HG02610 (cell line): ENCODE data around the gene ANKMY2.
"Not testable (repeated sequence)": the region's sequence is repeated elsewhere in the genome, so short reads cannot be mapped to it uniquely, and the experiment has no call there.

Experiments
- ATAC-seq: cut with Tn5 transposase; IDR thresholded peaks from one replicate; pipeline ENCODE4 v1.9.1; 2021; ENCODE audit warnings: mild to moderate bottlenecking, moderate library complexity; ENCODE audit not compliant: unreplicated experiment

ANKMY2 gene

DNA sequence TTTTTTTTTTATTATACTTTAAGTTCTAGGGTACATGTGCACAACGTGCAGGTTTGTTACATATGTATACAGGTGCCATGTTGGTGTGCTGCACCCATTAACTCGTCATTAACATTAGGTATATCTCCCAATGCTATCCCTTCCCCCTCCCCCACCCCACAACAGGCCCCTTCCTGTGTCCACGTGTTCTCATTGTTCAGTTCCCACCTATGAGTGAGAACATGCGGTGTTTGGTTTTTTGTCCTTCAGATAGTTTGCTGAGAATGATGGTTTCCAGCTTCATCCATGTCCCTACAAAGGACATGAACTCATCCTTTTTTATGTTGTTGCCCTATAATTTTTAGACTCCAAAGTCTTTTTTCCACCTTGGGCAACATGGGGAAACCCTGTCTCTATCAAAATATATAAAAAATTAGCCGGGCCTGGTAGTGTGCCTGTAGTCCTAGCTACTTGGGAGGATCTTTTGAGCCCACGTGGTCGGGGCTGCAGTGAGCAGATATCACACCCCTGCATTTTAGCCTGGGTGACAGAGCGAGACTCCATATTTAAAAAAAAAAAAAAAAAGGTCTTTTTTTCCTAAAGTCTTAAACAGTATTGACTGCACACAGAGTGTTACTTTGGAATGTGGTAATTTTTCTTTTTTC lies 14.4 kb upstream of the ANKMY2 start:
- not testable (repeated sequence) for ATAC-seq

DNA sequence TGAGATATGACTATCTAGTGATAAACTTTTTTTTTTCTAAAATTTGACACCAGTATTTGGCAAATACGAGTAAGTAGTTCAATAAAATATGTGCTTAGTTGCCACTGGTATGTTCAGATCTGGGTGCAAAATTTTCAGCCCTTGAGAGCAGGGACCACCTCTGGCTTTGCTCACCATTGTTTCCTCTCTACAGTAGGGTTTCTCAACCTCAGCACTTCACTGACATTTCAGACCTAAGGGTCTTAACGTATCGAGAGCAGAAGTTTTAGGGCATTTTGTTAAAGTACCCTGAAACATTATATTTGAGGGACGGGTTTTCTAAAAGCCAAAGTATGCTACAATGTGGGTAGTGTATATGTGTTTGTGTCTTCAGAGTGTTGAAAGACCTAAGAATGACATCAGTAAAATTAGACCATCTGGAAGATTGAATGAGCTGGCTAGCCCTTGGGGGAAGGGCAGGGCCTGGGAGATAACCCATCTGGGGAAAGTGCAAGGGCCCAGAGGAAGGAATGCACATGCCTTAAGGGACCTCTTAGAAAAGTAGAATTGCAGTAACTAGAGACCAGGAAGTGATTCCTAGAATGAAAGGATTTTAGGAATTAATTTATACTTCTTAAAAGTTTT lies 12.2 kb upstream of the ANKMY2 start:
- ATAC-seq, result no peak

DNA sequence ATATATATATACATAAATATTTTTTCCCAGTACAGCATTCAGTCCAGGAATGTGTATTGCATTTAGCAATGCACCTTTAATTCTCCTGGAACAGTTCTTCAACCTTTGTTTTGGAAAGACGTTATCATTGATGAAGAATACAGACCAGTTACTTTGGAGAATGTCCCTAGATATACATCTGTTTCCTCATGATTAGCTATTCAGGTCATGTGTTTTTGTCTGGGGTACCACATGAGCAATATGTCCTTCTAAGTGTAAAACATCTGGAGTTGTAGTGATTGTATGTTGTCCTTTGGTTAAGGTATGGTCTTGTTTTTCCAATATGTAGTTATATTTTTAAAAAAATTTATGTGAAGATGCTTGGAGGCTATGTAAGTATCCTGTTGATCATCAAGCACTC lies 10.6 kb upstream of the ANKMY2 start:
- no peak for ATAC-seq

DNA sequence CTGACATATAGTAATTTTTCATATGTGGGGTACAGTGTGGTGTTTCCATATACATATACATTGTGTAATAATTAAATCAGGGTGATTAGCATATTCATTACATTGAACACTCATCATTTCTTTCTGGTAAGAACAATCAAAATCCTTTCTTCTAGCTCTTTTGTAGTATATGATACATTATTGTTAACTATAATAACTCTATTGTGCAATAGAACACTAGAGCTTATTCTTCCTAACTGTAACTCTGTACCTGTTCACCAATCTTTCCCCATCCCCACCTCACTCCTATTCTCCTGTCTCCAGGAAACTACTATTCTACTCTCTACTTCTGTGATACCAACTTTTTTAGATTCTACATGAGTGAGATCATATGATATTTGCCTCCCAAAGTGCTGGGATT lies 9.8 kb upstream of the ANKMY2 start:
- ATAC-seq, result no peak

DNA sequence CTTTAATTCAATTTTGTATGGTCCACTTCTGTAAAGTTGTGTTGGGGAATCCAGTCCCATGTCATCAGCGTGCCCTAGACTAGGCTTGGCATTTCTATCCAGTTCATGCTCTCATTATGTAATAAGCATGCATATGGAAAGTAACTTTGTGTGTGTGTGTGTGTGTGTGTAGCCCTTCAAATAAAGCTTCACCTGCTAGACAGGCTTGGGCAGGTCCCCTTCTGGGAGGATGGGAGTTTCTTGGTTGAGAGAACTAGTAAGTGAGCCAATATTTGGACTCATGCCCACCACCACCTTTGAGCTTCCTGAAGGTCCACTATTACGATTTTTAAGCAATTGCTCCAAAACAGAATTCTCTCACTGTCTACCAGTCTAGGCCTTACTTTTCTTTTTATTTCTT lies 7.3 kb upstream of the ANKMY2 start:
- ATAC-seq, result no peak

DNA sequence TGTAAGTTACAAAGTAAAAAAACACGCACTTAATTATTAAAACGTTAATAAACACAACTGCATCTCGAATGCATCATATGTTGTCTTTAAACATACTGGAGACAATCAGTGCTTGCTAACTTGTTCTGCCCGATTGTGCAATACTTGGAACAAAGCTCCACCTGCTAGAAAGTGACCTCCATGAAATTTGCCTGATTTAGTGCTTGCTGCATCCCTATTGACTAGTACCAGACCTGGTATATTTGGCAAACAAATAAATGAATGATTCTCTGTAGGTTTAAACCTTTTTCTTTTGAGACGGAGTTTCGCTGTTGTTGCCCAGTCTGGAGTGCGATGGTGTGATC lies 6.7 kb upstream of the ANKMY2 start:
- no peak for ATAC-seq

DNA sequence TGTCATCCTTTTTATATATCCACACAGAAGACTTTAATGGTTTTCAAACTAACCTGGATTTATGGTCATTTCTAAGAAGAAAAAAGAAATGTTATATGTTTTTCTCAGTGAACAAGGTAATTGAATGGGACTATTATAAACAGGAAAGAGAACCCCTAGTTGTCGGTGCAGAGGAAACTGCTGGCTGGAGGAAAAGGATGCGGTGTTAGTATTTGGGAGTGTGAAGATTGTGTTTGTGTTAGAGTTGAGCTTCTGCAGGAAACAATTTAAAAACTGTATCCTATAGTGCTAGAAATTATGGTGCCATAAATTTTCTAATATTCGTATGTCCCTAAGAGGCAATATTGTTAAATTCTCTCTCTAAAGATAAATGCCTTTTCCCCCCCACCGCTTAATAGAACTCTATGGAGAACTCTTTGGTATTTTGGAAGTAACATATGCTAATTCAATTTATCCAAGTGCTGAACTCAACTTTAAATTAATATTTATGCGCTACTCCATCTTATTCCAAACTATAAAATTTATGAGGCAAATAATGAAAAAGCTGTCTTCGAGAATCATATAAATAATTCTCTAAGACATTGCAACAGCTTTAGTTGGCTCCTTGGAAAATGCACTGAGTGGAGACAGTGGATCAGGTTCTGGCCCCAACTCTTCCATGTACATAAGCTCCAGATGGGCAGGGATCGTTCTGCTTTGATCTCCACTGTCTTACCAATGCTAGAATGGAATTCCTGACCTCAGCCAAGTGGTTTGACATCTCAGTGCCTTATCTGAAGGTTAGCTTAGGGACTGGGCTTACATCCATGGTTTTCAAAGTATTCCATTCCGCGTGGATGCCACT lies 6.1 kb upstream of the ANKMY2 start:
- ATAC-seq, result no peak

DNA sequence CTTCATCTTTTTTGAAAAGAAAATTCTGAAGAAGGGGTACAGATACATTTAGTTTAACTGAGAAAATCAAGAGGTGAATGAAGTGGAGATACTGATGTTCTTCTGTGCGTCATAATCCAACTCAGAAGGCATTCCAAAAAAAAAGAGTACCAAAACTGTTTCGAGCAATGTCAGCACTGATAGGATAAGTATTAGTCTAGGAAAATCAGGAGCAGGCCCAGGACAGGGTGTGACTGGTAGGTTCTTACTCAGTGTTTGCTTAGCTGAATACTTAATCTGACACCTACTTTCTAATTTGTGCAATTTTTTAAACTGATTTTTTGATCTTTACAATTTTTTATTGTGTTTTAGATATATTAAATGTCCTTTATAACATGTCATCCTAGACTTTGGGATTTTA lies 4.7 kb upstream of the ANKMY2 start:
- no peak for ATAC-seq

DNA sequence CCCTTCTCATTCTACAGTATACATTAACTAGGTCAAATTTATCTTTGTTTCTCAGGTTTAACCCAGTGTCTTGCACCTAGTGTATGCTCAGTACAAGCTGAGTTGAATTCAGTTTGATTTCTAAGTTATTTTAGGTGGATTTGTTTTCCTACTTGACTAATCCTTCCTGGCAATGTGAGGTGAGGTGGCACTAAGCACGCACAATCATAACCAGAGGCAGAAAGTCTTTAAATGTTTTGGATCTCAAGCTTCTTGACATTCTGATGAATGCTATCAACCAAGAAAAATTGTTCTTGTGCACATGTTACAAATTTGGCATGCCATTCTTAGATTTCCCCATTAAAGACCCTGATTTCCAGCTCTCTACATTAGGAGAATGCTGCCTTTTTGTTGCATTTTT lies 3.6 kb upstream of the ANKMY2 start:
- no peak for ATAC-seq

DNA sequence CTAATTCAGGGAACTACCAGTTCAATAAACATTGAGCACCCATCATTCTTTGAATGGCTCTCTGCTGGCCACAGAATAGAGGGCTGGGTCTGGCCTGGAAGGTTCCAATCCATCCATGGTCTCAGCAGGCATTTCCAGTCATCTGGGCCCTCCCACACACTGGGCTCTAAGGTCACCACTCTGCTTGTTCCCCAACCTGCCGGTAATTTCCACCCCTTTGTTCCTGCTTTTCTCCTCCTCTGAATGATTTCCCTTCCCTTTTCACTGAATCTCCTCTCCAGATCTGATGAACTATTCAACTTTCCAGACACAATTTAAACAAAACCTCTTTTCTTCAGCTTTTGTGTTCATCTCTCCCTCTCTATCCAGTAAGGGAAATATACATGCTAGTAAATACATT lies 3.0 kb upstream of the ANKMY2 start:
- no peak for ATAC-seq

DNA sequence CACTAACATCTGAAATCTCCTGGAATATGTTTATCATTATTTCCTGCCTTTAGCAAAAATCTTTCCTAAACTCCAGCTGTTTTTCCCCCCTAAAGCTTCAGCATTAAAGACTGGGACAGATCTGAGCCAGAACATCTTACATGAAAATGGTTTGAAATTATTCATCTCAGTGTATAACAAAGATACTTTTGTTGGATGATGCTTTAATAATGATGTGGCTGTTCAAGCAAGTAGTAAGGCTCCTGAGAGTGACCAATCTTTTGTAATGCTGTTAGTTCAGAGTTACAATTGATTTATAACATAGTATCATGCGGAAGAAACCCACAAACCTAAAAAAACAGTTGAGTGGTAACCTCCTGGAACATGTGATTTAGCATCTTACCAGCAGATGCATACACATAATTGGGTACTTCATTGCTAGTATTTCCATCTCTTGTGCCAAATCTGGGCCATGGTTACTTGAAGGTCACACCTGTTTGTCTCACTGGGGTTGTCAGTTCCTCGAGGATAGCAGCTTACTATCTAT lies 1.9 kb upstream of the ANKMY2 start:
- no peak for ATAC-seq

DNA sequence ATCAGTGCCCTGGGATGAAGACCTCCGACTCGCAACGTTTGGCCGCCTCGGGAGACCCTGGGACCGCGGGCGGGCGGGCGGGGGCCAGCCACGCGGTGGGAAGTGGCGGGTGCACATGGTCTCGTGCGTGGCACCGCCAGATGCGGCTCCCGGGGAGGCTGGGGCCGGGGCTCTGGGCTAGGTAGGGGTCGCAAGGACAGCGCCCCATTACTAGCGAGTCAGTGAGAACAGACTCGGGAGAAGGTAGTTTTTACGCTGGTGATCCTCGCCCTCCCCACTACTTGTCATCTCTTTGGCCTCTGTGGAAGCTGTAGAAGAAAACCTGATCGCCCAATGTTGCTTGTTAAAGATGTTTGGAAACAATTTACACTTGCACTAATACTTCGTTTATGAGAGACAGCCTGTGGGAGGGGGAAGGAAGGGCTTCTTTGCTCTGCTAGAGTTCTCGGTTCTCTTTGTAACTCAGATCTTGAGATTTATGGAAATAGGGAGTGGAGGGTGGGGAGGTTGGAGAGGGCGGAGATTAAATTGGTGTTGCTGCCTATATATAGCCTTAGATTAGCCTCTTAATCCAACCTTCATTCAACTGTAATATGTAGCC lies 1.0 kb upstream of the ANKMY2 start:
- ATAC-seq, result no peak

DNA sequence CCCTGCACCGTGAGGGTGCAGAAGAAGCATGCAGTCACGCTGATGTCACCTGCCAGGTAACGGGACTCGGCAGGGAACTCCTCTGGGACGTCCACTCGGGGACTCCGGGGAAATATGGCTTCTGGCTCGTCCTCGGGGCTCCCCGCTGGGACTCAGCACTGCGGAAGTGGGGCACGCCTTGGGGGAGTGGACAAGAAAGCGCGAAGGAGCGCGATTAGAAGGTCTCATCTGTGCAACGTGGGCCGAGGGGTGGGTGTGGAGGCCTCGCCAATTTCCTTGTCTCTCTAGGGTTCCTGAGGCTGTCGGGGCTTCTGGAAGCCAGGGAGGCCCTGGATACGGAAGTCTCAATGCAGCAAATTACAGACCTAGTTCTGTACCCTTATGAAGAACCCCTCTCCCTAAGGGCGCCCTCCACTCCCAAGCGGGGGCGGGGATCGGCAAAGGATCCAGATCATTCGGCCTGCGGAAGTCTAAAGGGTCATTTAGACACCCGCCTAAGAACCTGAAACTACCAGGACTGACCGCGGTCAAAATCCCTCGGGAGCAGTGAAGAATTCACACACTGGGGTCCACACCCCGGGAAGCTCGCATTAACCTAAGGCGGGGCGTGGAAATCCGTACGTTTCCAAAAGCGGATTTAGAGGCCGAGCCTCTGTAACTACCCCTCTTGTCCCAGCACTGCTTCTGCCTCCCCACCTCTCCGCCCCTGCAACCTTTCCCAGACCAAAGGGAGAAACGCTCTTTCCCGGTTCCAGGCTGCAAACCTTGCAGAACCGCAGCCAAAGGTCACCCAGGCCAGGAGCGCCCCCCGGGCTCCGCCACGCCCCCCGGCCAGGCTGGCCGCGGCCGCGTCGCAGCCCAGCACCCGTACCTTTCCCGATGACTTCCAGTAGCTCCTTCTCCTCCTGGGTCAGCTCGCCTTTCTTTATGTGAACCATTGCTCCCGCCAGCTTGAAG lies 640 bp downstream of the ANKMY2 start:
- ATAC-seq, result no peak

DNA sequence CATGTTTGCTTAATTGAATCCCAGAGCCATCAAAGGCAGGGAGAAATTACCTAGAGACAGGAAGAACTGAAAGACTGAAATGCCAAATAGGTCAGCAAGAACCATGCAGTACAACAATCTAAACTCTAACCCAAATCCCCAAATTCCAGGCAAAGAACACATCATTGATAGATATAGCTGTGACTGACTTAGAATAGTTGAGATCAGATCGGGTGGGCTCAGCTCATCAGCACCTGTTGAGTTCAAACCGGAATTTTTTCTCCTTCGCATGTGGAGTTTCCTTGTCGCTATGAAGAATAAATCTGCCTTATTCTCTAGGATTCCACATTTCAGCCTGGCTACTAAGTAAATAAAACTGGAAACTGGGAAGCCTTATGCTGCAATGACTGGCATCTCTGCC lies 1.4 kb downstream of the ANKMY2 start:
- ATAC-seq, result no peak

DNA sequence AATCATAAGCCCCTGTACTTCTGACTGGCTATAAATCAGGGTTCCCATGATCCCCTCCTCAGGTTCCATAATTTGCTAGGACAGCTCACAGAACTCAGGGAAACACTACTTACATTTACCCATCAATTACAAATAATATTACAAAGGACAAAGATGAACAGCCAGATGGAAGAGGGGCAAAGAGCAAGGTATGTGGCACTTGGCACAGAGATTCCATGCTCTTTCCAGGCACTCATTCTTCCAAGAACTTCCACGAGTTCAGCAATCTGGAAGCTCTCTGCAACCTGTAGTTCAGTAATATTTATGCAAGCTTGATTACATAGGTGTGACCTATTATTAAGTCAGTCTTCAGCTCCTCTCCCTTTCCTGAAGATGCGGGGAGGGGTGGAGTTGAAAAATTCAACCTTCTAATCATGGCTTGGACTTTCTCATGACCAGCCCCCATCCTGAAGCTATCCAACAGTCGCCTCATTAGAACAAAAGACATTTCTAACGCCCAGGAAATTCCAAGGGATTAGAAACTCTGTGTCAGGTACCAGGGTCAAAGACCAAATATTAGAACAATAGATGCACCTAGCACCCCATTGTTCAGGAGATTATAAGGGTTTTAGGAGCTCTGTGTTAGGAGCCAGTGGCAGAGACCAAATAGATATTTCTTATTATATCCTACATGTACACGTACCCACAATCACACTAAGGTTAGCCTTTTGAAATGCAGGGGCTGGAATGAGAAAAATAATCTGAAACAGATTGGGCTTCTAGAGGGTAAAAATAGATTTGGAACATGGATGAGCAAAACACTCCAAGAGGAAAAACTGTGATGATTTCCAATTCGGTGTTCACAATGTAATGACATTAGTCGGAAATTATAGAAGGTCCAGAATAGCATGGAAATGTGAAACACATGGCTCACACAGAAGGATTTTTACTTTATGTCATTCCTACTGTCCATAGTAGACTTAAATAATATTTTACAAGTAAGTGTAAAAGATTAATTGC lies 7.0 kb downstream of the ANKMY2 start:
- no peak for ATAC-seq

DNA sequence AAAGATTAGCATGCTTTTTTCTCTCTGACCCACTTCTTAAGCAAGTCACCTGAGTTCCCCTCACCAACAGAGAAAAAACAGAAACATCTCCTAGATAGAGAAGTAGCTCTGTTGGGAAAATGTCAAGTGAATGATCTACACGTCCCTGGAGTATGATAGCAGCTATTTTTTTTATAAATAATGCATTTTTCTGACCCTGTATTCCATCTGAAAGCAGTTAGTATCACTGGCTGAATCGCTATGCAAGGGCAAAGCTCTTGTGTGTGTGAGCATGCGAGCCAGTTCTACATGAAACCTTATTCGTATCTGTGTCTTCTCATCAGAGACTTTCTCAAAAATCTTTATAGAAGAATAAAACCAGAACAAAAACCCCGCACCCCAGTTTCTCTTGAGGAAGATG lies 8.2 kb downstream of the ANKMY2 start:
- ATAC-seq, result no peak

DNA sequence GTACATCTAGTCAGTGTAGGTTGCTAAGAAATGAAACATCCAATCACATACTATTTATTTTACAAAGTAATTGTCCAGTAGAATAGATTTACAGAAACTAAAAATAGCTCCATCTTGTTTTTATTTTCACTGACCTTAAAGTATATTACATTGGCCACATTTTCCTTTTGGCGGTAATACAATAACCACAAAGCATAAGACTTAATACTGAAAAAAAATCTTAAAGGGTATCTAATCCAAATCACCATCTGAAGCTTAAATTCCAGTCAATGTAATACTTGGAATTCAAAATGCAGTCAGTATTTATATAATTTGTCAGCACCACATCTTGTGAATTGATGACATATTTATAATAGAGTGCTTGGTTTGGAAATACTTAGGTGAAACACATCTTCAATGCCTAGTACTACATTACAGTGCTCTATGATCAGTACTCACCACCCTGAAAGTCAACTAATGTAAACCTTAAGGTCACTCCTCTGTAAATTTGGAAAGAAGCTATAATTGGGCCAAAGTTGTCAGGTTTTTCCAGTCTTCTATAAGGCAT lies 8.9 kb downstream of the ANKMY2 start:
- no peak for ATAC-seq

DNA sequence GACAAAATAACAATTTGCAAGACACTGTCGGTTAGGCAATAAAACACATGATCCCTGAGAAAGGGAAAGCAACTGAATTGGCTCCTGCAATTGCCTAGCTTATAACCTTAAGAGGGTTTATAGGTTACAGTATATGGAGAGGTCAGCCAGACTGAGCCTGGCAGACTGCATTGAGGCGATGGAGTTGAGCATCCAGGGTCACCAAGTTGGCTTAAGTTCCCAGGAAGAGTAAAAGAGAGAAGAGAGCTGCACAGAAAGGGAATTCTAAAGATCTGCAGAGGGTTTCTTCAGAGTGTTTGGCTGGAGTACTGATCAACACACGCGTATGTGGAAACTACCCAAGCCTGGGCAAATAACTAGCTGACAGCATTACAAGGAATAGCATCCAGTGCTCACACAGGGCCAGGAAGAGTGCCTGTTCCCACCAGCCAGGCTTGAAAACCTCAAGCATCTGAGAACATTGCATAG lies 11.2 kb downstream of the ANKMY2 start:
- no peak for ATAC-seq

DNA sequence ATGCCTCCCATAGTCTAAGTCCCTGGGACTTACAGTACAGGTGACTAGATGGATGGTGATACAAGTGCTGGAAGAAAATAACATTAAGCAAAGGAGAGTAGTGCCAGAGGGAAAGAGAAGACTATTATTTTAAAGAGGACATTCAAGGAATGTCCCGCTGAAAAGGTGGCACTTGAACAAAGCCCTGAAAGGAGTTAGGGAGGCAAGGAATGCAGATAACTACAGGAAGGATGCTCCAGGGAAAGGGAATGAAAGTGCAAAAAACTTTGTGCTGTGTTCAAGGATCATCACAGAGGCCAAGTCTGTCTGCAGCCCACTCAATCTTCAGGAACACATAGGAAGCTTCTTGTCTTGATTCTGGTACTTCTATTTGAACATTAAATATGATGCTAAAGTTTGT lies 14.9 kb downstream of the ANKMY2 start:
- ATAC-seq, result no peak
